Breast epithelium (tissue), 3 donors: ENCODE measurements around the gene GRP.

Experiments
- CTCF ChIP-seq, 3 donors: fragments of 450-650 bp; IDR thresholded peaks; one replicate each; pipeline ENCODE4 v1.5.1; 2016 to 2017; ENCODE audit warnings: antibody characterized with exemption in 3 of 3, mild to moderate bottlenecking in 3 of 3, moderate library complexity in 3 of 3
- POLR2A ChIP-seq: fragments of 450-650 bp; IDR thresholded peaks from one replicate; pipeline ENCODE4 v1.6.1; 2016; ENCODE audit warnings: antibody characterized with exemption, mild to moderate bottlenecking, moderate library complexity
- POLR2AphosphoS5 ChIP-seq, 3 donors: sonication (generic); formaldehyde crosslinking; IDR thresholded peaks; one replicate each; pipeline ENCODE4 v1.6.1; 2017; ENCODE audit warnings: antibody characterized with exemption in 3 of 3

- TF ChIP-seq CTCF (IDR thresholded peaks at IDR 0.05) (no peak), POLR2A (no peak), POLR2AphosphoS5 (IDR thresholded peaks at IDR 0.05) (no peak)
Measured at GRCh38 chr18:59177485-59177884, 42.5 kb upstream of the GRP start.
